GM12874 (cell line): ENCODE results near the gene SFI1.

Experiments
- CTCF ChIP-seq: IDR thresholded peaks from 2 replicates; pipeline ENCODE4 v1.5.1; 2011; ENCODE audit warnings: low read depth, mild to moderate bottlenecking, control low read depth, low read length, moderate library complexity; ENCODE audit not compliant: insufficient read depth

Gene SFI1

GRCh38 chr22:31489632-31490495 is 6.5 kb upstream of the SFI1 start, which contains the start of gene EIF4ENIF1:
Gene EIF4ENIF1 (minus strand): TSS chr22:31489842. CDS start chr22:31488718, 1,124 bp downstream.
- TF ChIP-seq CTCF = no peak

GRCh38 chr22:31490496-31490925 is 5.8 kb upstream of the SFI1 start:
- TF ChIP-seq CTCF = 0 out of 2 replicates have a peak, but pooled peaks have one; percentile 2

GRCh38 chr22:31491218-31491962 is 4.9 kb upstream of the SFI1 start:
- TF ChIP-seq CTCF = no peak

- TF ChIP-seq CTCF = no peak
Measured at GRCh38 chr22:31492151-31492550, 4.2 kb upstream of the SFI1 start.

- TF ChIP-seq CTCF = no peak
Measured at GRCh38 chr22:31495343-31495742, 993 bp upstream of the SFI1 start.

- no peak for TF ChIP-seq CTCF
Measured at GRCh38 chr22:31496735-31497146, 405 bp downstream of the SFI1 start.
